ENCODE measurements around the gene UNCX.
A peak's percentile ranks its signal among the peaks of the same experiment; 100 is the strongest.
"Not testable (repeated sequence)": the region's sequence is repeated elsewhere in the genome, so short reads cannot be mapped to it uniquely, and the experiment has no call there.

Gene UNCX

DNA sequence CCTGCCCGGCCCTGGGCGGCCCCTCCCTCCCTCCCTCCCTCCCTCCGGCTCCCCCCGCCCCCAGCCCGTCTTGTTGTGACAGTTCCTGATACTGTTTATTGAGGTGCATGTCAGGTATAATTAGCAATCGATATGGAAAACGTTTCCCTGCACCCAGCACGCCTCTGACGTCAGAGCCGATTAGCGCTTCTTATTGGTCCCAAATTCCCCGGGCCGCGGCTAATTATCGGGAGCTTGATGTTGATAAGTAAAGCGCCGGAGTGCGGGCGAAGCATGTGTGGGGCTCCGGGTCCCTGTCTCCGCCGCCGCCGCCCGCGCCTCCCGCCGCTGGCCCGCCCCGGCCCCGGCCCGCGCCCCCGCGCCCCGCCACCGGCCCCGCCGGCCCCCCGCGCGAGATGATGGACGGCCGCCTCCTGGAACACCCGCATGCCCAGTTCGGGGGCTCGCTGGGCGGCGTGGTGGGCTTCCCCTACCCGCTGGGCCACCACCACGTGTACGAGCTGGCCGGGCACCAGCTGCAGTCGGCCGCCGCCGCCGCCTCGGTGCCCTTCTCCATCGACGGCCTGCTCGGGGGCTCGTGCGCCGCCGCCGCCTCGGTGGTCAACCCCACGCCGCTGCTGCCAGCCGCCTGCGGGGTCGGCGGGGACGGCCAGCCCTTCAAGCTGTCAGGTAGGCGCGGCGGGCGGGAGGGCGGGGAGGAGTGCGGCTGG lies at the start of gene UNCX:
TSS of gene UNCX (plus strand) at position 250 of the 710 bp plus-strand sequence. CDS start at position 396, 146 bp downstream.
- no peak for DNase-seq

DNA sequence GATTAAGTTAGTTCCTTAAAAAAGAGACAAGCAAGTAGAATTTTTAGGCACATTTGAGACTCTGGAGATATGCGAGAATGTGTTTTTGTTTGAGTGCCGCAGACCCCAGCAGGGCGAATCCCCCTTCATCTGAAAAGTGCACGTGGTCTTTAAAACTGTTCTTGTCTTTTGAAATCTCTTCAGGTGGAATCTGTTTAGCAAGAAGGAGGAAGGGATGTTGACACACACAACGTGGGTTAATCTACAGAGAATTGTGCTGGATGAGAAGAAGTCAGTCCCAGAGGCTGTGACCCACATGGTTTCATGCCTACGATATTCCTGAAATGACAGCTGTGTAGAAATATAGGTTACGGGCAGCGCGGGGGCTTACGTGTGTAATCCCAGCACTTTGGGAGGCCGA lies 45.5 kb upstream of the UNCX start:
- DNase-seq = no peak

DNA sequence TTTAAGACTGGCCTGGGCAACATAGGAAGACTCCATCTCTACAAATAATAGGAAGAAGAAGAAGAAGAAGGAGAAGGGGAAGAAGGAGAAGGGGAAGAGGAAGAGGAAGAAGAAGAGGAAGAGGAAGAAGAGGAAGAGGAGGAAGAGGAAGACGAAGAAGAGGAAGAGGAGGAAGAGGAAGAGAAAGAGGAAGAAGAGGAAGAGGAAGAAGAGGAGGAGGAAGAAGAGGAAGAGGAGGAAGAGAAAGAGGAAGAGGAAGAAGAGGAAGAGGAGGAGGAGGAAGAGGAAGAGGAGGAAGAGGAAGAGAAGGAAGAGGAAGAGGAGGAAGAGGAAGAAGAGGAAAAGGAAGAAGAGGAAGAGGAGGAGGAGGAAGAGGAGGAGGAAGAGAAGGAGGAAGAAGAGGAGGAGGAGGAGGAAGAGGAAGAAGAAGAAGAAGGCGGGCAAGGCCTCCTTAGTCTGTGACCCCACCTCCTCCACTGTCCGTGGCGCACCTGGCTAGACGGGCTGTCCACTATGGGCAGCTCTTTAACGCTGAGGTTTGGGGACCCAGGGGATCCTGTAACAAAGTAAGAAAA lies 43.9 kb upstream of the UNCX start:
- DNase-seq = no peak

DNA sequence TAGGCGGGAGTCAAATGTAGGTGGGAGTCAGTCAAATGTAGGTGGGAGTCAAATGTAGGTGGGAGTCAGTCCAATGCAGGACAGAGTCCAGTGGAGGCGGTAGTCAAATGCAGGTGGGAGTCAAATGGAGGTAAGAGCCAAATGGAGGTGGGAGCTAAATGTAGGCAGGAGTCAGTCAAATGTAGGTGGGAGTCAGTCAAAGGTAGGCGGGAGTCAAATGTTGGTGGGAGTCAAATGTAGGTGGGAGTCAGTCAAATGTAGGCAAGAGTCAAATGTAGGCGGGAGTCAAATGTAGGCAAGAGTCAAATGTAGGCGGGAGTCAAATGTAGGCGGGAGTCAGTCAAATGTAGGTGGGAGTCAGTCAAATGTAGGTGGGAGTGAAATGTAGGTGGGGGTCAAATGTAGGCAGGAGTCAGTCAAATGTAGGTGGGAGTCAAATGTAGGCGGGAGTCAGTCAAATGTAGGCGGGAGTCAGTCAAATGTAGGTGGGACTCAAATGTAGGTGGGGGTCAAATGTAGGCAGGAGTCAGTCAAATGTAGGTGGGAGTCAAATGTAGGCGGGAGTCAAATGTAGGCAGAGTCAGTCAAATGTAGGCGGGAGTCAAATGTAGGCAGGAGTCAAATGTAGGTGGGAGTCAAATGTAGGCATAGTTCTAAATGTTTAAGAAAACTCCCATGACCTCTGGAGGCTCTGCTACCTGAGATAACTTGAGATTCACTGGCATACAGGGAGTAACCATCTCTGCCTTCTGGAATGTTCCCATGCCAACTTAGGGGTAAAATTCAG lies 42.5 kb upstream of the UNCX start:
- no peak for DNase-seq

DNA sequence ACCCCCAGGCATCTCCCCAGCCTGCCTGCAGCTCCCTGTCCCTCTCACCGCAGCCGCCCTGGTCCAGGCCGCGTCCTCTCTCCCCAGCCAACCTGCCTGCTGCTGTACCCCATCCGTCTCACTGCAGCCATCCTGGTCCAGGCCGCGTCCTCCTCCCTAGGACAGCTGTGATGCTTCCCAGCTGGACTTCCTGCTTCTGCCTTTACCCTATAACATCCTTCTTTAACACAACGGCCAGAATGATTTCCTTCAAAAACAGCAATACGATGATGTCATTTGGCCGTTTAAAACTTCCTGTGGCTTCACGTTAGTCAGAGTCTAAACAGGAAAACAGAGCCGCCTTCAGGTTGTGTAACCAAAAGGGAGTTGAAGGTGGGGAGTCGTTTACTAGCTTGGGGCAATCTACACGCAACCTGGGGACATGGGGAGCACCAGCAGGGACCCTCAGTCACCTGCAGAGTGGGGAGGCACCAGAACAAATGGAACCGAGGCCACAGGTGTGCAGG lies 40.4 kb upstream of the UNCX start:
- peak in 1 of 2 donors; percentile 31 for DNase-seq

DNA sequence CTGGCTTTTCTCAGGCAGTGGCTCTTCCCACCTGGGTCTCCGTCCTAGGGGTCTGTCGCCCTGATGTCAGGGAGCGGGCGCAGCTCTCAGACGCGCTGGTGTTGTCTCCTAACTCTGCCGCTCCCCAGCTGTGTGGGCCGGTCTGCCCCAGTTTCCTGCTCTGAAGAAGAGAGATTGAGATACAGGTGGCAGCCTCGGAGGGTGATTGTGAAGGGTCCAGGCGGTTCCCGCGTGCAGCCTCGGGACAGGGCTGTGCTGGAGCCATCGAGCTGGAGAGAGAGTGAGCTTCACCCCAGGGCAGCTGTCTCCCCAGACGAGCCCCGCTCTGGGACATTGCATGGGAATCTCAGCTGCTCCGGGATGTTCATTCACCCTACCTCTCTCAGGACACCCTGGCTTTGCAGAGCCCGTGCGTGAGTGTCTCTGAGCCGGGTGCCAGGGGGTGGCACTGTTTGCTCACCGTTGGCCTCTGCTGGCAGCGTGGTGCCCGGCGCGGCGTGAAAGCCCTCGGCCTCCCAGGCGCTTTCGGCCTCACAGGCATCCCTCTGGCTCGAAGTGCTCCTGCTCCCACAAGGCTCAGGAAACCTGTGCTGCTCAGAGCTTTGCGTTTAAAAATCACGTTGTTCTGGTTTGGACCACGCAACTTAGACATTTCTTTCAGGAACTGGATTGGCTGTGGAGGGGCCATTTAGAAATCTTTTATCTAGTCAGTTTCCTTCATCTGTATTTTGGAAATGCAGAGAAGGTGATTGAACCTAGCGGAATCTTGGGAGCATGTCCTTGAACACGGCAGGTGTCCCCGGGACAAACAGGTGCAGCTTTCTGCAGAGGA lies 38.9 kb upstream of the UNCX start:
- peak in 1 of 2 donors; percentile 38 for DNase-seq

DNA sequence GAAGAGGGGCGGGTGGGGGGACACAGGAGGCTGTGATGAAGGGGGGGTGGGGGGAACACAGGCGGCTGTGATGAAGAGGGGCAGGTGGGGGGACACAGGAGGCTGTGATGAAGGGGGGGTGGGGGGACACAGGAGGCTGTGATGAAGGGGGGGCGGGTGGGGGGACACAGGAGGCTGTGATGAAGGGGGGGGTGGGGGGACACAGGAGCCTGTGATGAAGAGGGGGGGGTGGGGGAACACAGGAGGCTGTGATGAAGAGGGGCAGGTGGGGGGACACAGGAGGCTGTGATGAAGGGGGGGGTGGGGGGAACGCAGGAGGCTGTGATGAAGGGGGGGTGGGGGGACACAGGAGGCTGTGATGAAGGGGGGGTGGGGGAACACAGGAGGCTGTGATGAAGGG lies 36.2 kb upstream of the UNCX start:
- DNase-seq = not testable (repeated sequence)

DNA sequence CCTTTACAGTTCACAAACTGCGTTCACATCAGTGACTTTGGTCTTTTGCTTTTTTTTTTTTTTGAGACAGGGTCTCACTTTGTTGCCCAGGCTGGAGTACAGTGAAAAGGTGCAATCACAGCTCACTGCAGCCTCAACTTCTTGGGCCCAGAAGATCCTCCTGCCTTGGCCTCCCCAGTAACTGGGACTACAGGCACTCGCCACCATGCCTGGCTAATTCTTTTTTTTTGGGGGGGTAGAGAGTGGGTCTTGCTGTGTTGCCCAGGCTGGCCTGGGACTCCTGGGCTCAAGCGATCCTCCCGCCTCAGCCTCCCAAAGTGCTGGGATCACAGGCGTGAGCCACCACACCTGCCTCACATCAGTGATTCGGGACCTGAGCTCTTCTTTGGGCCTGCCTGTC lies 35.7 kb upstream of the UNCX start:
- DNase-seq = no peak

DNA sequence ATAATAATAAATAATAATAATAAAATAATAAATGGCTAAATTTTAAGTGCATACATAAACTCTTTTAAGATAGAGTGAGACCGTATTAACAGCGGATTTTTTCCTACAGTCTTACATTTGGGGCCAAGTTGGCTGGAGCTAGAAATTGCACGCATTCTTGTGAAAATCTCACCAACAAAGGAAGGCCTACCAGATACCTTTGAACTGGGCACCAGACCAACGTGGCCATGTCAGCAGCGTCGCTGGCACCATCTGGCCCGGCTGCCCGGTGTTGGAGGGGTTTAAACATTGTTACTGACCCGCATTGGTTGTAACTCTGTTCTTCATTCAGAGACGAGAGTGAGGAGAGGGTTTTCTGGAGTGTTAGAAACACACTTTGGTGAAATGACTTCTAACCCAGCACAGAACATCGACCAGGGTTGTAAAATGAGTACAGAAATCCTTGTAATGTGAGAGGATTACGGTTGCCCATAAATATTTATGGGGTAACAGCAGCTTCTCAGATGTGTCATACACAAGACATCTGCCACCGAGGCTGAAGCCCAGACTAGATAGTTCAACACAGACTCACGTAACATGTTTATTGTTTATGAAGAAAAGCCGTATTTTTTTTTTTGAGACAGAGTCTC lies 34.6 kb upstream of the UNCX start:
- DNase-seq = no peak

DNA sequence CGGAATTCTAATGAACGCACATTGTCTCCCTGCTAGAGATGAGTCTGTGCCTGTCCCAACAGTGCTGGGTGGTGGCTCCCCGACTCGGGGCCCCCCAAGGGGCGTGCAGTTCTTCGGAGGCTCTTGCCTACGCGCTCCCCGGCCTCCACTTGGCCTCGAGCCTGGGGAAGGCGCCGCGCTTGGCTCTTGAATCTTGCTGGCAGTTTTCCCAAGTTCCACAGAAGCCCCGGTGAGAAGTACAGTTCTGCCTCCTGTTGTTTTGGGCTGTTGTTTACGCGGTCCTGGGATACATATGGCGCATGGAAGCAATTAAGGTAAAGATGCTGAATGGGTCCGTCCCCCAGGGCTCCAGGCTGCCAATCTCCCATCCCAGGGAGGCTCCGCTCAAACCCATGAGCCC lies 32.6 kb upstream of the UNCX start:
- no peak for DNase-seq

DNA sequence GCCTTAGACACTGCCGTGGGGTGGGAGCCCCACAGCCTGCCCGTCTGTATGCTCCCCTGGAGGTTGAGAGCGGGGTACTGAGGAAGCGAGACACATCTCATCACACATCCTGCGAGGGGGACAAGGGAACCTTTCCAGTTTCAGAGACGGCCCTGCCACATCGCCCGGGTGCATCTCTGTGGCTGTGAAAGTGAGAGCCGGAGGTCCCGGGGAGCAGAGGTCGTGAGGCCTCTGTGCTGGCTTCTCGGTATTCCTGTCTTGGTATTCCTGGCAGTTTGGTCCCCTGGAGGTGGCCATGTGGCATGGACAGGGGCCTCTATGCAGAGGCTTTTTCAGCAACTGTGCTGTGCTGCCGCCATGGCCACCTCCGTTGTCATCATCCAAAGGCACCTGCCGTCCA lies 30.8 kb upstream of the UNCX start:
- DNase-seq = no peak

DNA sequence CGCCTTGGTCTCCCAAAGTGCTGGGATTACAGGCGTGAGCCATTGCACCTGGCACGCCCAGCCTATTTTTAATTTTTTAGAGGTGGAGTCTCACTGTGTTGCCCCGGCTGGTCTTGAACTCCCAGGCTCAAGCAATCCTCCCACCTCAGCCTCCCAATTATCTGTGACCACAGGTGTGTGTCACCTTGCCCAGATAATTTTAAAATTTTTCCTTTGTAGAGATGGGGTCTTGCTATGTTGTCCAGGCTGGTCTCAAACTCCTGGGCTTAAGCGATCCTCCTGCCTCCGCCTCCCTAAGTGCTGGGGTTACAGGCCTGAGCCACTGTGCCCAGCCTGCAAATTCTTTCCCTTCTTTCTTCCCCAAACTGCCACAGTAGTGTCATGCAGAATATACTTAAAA lies 29.8 kb upstream of the UNCX start:
- not testable (repeated sequence) for DNase-seq

DNA sequence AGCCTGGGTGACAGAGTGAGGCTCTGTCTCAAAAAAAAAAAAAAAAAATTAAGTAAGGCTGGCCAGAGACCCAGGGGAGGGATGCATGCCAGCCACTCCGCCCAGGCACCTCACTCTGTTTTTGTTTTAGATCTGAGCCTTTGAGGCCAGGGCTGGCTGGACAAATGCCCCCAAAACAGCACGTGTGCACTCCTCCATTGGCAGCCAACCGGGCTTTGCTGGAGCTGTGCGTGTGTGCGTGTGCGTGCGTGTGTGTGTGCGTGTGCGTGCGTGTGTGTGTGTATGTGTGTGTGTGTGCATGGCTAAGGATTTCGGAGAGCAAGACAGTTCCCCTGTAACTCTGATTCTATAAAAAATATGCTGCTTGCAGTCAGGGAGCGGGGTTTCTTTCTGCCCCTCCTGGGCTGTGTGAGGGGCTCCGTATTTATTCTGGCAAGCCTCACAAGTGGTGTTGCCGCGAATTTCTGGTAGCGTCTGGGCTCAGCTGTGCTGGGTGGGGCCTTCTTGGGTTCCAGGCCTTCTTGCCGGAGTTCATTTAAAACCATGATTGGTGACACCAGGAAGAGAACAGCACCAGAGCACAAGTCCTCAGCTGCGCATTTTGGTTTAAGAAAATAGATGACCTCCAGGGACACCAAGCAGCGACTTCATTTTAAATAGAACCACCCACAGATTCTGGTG lies 28.1 kb upstream of the UNCX start:
- no peak for DNase-seq

DNA sequence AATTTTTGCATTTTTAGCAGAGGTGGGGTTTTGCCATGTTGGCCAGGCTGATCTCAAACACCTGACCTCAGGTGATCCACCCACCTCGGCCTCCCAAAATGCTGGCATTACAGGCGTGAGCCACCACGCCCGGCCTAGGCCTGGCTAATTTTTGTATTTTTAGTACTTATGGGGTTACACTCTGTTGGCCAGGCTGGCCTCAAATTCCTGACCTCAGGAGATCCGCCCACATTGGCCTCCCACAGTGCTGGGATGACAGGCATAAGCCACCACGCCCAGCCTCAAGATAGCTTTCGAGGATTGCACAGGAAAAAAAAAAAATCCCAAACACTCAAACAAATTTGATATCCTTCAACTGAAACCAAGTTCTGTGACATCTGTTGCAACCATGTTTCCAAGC lies 26.9 kb upstream of the UNCX start:
- not testable (repeated sequence) for DNase-seq

DNA sequence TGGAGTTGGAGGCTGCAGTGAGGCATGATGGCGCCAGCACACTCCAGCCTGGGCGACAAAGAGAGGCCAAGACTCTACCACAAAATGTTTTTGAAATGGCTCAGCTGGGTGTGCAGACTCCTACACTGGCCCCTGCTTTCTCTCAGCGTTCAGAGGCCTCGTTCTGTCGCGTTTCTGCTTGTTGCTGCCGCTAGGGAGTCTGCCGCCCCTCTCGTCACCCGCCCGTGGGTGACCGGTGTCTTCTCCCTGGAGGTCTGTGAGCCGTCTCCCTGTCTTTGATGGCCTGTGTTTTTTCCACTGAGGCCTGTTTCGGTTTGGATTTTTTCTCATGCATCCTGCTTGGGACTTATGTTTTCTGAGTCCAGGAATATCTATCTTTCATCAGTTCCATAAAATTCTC lies 23.6 kb upstream of the UNCX start:
- no peak for DNase-seq

DNA sequence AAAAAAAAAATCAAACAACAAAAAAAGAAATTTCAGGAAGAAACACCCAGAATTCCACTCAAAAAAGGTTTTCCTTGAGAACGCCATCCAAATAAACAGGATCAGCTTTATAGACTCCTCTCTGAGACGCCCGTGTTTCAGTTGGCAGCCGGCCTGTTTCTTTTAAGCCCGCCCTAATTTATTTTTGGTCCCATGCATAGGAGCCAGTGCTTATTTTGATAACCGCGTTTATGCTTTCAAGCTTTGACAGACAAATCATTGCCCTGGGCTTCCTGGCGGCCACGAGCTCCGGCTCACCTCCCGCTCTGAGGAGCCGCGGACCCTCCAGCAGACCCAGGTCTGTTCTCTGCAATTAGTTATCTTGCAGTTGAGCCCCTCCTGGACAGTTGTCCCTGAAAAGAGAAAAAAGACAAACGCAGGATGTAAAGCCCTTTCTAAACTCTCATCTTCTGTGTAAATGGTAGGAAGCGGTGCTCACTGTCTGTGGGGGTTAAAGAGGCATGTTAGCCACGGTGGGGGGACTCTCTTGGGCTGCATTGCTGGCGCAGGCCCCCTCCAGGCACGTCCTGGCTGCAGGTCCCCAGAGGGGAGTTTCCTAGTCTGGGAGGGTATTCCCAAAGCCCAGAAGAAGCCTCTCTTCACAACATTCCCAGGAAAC lies 22.2 kb upstream of the UNCX start:
- DNase-seq = no peak

DNA sequence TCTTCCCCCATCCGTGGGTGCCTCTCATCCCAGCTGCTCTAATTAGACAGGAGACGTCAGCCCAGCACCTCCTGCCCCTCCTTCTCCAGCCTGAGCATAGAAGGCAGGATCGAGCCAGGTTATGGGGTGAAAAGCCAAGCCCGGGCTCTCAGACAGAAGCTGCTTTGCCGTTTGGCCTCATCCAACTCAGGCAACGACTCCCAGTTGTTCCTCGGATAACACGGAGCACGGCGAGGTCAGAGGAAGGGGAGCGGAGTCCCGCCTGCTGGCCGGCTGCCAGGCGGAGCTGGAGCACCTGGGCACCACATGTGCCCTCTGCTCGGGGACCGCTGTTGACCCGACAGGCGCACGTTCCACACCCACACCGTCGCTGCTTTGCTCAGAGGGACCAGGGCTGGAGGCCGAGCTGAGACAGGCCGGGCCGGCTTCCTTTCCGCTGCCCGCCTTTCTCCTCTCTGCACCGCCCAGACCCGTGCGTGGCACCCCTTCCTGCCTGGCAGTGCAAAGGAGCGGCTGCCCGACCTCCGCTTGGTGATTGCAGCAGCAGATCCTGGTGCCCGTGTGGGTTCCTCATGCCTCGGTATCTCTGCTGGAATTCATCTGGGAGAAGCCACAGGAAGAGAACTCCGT lies 21.6 kb upstream of the UNCX start:
- no peak for DNase-seq

DNA sequence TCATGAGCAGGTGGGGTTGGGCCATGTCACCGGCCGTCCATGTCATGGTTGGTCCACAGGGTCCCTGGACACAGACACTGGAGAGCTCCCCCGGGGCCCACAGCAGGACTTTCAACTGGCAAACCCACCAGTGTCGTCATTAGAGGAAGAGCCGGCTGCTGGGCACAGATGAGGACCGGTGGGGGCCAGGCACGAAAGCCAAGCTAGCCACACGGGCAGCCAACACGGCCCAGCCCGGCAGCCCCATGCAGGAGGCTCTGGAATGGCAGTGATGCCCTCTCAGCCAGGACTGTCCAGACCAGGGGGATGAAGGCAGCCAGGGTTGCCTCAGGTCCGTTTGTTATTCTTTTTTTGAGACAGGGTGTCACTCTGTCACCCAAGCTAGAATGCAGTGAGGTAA lies 21.1 kb upstream of the UNCX start:
- DNase-seq = no peak

DNA sequence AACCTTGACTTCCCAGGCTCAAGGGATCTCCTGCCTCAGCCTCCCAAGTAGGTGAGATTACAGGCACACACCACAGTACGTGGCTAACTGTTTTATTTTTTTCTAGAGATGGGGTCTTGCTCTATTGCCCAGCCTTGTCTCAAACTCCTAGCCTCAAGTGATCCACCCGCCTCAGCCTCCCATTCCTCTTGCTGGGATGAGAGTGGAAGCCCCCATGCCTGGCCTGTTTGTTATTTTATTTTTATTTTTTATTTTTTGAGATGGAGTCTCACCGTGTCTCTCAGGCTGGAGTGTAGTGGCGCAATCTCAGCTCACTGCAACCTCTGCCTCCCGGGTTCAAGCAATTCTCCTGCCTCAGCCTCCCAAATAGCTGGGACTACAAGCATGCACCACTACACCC lies 20.6 kb upstream of the UNCX start:
- not testable (repeated sequence) for DNase-seq

DNA sequence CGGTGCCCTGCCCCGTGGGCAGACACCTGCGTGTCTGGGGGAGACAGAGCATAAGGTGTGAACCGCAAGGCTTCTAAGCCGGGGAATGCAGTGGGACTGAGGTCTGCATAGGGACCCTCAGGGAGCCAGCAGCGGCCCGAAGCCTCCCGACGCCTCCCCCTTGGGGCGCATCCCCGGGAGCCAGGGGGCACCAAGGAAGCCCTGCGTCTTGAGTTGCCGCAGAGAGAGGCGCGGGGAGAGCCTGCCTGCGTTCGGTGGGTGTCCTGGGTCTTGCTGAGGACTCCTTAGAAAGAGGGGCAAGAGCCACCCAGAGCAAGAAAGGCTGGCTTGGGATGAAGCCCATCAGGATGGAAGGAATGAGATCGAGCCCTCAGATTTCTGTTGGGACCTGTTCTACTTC lies 18.2 kb upstream of the UNCX start:
- no peak for DNase-seq
